WTC11 (cell line): ENCODE results near the gene FAM43A. TPM values are rescaled to one million over a fixed set of nuclear protein-coding genes. Genes with fewer than 3 reads are reported as not detected.
A peak's percentile ranks its signal among the peaks of the same experiment; 100 is the strongest.

ENCODE experiments used
- ATAC-seq: fragments of 200-7000 bp; cut with Tn5 transposase; 2 replicates; pipeline ENCODE4 v1.10.0; 2021; ENCODE audit warnings: mild to moderate bottlenecking, moderate library complexity
- CTCF ChIA-PET: fragments of 300-600 bp; sonication (Branson Sonifier 250); formaldehyde crosslinking; loops from one replicate; lab custom pipeline; 2021; ENCODE audit warnings: antibody characterized with exemption; lab: Charles Lee
- POLR2A ChIA-PET: fragments of 350-600 bp; sonication (Branson Sonifier 250); formaldehyde crosslinking; loops from one replicate; lab custom pipeline; 2021; ENCODE audit warnings: antibody characterized with exemption; lab: Charles Lee
- DNase-seq: peaks from one replicate; pipeline ENCODE4 v3.0.0; 2021; ENCODE audit warnings: low spot score
- H3K27ac Mint-ChIP-seq: 2 replicates; pipeline ENCODE4 v1.8.0; 2021; ENCODE audit warnings: mixed read lengths
- H3K27me3 Mint-ChIP-seq: 2 replicates; pipeline ENCODE4 v1.8.0; 2021; ENCODE audit warnings: low read depth, mild to moderate bottlenecking, moderate library complexity, mixed read lengths
- H3K36me3 Mint-ChIP-seq: 2 replicates; pipeline ENCODE4 v1.8.0; 2021; ENCODE audit warnings: mixed read lengths
- H3K4me1 Mint-ChIP-seq: 2 replicates; pipeline ENCODE4 v1.8.0; 2022; ENCODE audit warnings: mixed read lengths
- H3K4me3 Mint-ChIP-seq: 2 replicates; pipeline ENCODE4 v1.8.0; 2021; ENCODE audit warnings: mild to moderate bottlenecking, moderate library complexity, mixed read lengths
- H3K9me3 Mint-ChIP-seq: 2 replicates; pipeline ENCODE4 v1.8.0; 2021; ENCODE audit warnings: mixed read lengths
- ARID4B ChIP-seq: sonication (generic); formaldehyde crosslinking; IDR thresholded peaks from 2 replicates; pipeline ENCODE4 v1.8.0; 2023; ENCODE audit warnings: missing genetic modification reagents, mild to moderate bottlenecking, borderline replicate concordance
- CDX4 ChIP-seq: fragments of 250-450 bp; sonication (Bioruptor Pico); IDR thresholded peaks from 2 replicates; pipeline ENCODE4 v1.9.0; 2021; ENCODE audit warnings: moderate library complexity, mild to moderate bottlenecking, inconsistent platforms, borderline replicate concordance
- ETV6 ChIP-seq: sonication (generic); formaldehyde crosslinking; IDR thresholded peaks from 2 replicates; pipeline ENCODE4 v1.8.1; 2022; ENCODE audit warnings: mild to moderate bottlenecking, missing genetic modification reagents
- IRF2 ChIP-seq: sonication (generic); formaldehyde crosslinking; IDR thresholded peaks from 2 replicates; pipeline ENCODE4 v1.8.0; 2022; ENCODE audit warnings: low read depth, missing genetic modification reagents, borderline replicate concordance
- MAX ChIP-seq: sonication (generic); formaldehyde crosslinking; IDR thresholded peaks from 2 replicates; pipeline ENCODE4 v1.8.0; 2022; ENCODE audit warnings: mild to moderate bottlenecking, missing genetic modification reagents
- NFYB ChIP-seq: sonication (generic); formaldehyde crosslinking; conservative IDR thresholded peaks from 2 replicates; pipeline ENCODE4 v1.8.0; 2022; ENCODE audit warnings: low read depth, missing genetic modification reagents
- PREB ChIP-seq: sonication (generic); formaldehyde crosslinking; IDR thresholded peaks from 2 replicates; pipeline ENCODE4 v1.8.1; 2022; ENCODE audit warnings: mild to moderate bottlenecking, missing genetic modification reagents, moderate library complexity, borderline replicate concordance
- ZNF121 ChIP-seq: sonication (generic); formaldehyde crosslinking; IDR thresholded peaks from 2 replicates; pipeline ENCODE4 v1.8.0; 2023; ENCODE audit warnings: missing genetic modification reagents
- ZNF425 ChIP-seq: fragments of 250-450 bp; sonication (Bioruptor Pico); conservative IDR thresholded peaks from 2 replicates; pipeline ENCODE4 v1.9.0; 2021; ENCODE audit warnings: mild to moderate bottlenecking
- total RNA-seq: library from RNA; stranded (reverse); gene quantifications from 3 replicates; pipeline ENCODE4 v1.2.3, GENCODE V29; 2021

FAM43A gene
- total RNA-seq, 1 experiment from 2014 or later: 2.6 TPM

- TF ChIP-seq ZNF121 (no peak), MAX (CRISPR knock-in tag) (no peak), IRF2 (CRISPR knock-in tag) (no peak), ARID4B (CRISPR knock-in tag) (no peak)
- Mint-ChIP-seq H3K4me1 (peaks cover 8% of the 10 kb centered on the region), H3K9me3 (no peaks in the 10 kb centered on the region), H3K36me3 (no peaks in the 10 kb centered on the region), H3K27me3 (peaks cover 39% of the 10 kb centered on the region), H3K27ac (no peak overlapping the region), H3K4me3 (no peak overlapping the region)
- no peak for DNase-seq
- POLR2A ChIA-PET: no interaction called here
- no peak for ATAC-seq
- CTCF ChIA-PET: interaction anchor here (2.4 kb wide), 1 partner anchor 273 kb away, joined by 31 read pairs; no protein-coding TSS in a partner anchor
These were observed 4.6 kb upstream of the FAM43A start for GRCh38 chr3:194680888-194681615.

GRCh38 chr3:194682189-194682693, 3.4 kb upstream of the FAM43A start:
- H3K27ac Mint-ChIP-seq: peak overlapping the region; percentile 39; the same call in 1 of the 2 replicates
- DNase-seq: no peak
- no peaks in the 10 kb centered on the region for H3K9me3 Mint-ChIP-seq
- TF ChIP-seq ARID4B (CRISPR knock-in tag): no peak
- no peak for TF ChIP-seq ETV6
- TF ChIP-seq ZNF425 (CRISPR knock-in tag): no peak
- TF ChIP-seq CDX4 (CRISPR knock-in tag): no peak
- no peak for TF ChIP-seq PREB
- no peak for TF ChIP-seq NFYB
- TF ChIP-seq, all 79 proteins: peak for 0
- ChIA-PET CTCF (interaction anchor here (0.6 to 3.2 kb wide), 78 partner anchors 10 to 589 kb away, joined by 3 to 61 read pairs (median 4); partner anchors contain the start of genes LSG1, TMEM44 and XXYLT1), POLR2A (interaction anchor here (1.0 to 1.3 kb wide), 3 partner anchors 10 to 303 kb away, joined by 4 to 5 read pairs (median 4); partner anchors contain the start of genes LSG1 and TMEM44)
- Mint-ChIP-seq H3K4me1 (peaks cover 8% of the 10 kb centered on the region), H3K27me3 (peaks cover 43% of the 10 kb centered on the region), H3K4me3 (no peak overlapping the region), H3K36me3 (no peaks in the 10 kb centered on the region)
- no peak for ATAC-seq
